Activated CD4-positive, alpha-beta memory T cell treated with anti-CD3 and anti-CD28 coated beads, Interleukin-2, amount 10 ng/mL, durations not matched to agents 7 days and 5 days (primary cell): Measurements from ENCODE around the gene PRKN. TPM values are rescaled to one million over a fixed set of nuclear protein-coding genes. Genes with fewer than 3 reads are reported as not detected.

Experiments used
- CTCF ChIA-PET: fragments of 350-600 bp; sonication (Branson Sonifier 250); formaldehyde crosslinking; loops from one replicate; lab custom pipeline; 2021; ENCODE audit warnings: antibody characterized with exemption, inconsistent platforms; lab: Charles Lee
- POLR2A ChIA-PET: fragments of 350-600 bp; sonication (Branson Sonifier 250); formaldehyde crosslinking; loops from one replicate; lab custom pipeline; 2021; ENCODE audit warnings: antibody characterized with exemption; lab: Charles Lee
- DNase-seq: peaks from one replicate; pipeline ENCODE4 v3.0.0-alpha.2; 2020
- H3K27ac Mint-ChIP-seq: one replicate; pipeline ENCODE4 v1.8.0; 2021; ENCODE audit warnings: mild to moderate bottlenecking, mixed read lengths
- H3K27me3 Mint-ChIP-seq: one replicate; pipeline ENCODE4 v1.8.0; 2021; ENCODE audit warnings: mixed read lengths
- H3K36me3 Mint-ChIP-seq: one replicate; pipeline ENCODE4 v1.8.0; 2021; ENCODE audit warnings: low read depth, mixed read lengths
- H3K4me1 Mint-ChIP-seq: one replicate; pipeline ENCODE4 v1.8.0; 2021; ENCODE audit warnings: mixed read lengths
- H3K4me3 Mint-ChIP-seq: one replicate; pipeline ENCODE4 v1.8.0; 2021; ENCODE audit warnings: mild to moderate bottlenecking, mixed read lengths
- H3K9me3 Mint-ChIP-seq: one replicate; pipeline ENCODE4 v1.8.0; 2021; ENCODE audit warnings: mixed read lengths
- total RNA-seq, 2 experiments: library from RNA; stranded (reverse); gene quantifications; one replicate each; pipeline ENCODE4 v1.2.3, GENCODE V29; 2021

PRKN gene
- total RNA-seq, 2 experiments from 2014 or later = 0.13 to 0.43 TPM

DNA sequence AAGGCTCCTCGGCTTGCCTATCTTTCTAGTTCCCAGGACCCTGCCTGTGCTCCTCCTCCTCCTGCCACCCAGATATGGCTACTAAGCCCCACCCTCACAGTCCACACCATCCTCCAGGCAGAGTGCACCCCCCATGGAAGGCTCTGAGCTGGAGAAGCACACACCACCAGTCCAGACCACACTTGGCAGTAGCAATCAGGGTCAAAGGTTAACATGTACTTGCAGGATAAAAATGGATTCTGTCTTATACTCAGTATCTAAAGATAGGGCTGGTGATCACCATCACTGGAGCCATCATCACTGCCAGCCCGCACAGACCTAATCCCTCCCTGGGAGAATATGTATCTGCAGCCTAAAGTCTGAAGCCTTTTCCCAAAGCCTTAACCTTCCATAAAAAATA, 83.4 kb downstream of the PRKN start:
- ChIA-PET CTCF (no interaction called here), POLR2A (no interaction called here)
- Mint-ChIP-seq H3K4me3 (no peak overlapping the region), H3K9me3 (no peaks in the 10 kb centered on the region), H3K4me1 (no peaks in the 10 kb centered on the region), H3K27ac (no peak overlapping the region), H3K27me3 (no peaks in the 10 kb centered on the region), H3K36me3 (no peaks in the 10 kb centered on the region)
- no peak for DNase-seq

DNA sequence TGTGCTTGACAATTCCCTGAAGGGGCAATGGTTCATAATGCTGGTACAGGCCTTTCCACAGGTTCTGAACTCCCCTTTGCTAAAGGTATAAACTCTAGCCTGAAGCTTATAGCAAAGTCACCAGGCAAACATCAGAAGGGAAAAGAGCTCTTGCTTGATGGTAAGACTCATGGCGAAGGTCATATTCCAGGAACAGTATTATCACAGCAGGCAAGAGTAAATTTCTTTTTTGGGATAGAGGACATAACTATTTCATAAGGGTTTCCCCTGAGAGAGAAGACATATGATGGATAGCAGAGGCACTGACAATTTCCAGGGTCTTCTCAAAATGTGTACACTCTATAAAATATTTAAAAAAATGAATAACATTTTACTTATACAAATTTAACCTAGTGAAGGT, 86.8 kb downstream of the PRKN start:
- Mint-ChIP-seq H3K27ac (no peak overlapping the region), H3K4me1 (no peaks in the 10 kb centered on the region), H3K36me3 (no peaks in the 10 kb centered on the region), H3K4me3 (no peak overlapping the region), H3K9me3 (no peaks in the 10 kb centered on the region), H3K27me3 (no peaks in the 10 kb centered on the region)
- no peak for DNase-seq
- CTCF ChIA-PET = no interaction called here
- POLR2A ChIA-PET = no interaction called here

DNA sequence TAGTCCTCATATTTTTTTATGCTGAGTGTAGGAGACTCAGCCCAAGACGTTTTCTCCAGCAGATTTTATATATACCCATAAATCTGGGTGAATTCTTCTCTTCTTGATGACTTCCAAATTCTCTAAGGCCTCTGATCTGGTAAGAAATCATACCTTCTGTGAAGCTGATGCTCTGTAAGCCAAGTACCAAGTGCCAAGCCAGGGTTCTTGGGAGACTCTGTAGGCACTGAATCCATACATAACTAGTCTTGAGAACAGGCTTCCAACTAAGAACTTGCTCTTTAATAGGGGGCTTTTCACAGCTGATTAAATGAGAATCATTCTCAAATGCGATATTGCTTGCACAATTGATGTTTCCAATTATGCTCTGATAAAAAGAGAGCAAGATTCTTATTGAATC, 87.6 kb downstream of the PRKN start:
- Mint-ChIP-seq H3K36me3 (no peaks in the 10 kb centered on the region), H3K4me1 (no peaks in the 10 kb centered on the region), H3K4me3 (no peak overlapping the region), H3K27ac (no peak overlapping the region), H3K27me3 (no peaks in the 10 kb centered on the region), H3K9me3 (no peaks in the 10 kb centered on the region)
- CTCF ChIA-PET = no interaction called here
- DNase-seq = no peak
- POLR2A ChIA-PET = no interaction called here

DNA sequence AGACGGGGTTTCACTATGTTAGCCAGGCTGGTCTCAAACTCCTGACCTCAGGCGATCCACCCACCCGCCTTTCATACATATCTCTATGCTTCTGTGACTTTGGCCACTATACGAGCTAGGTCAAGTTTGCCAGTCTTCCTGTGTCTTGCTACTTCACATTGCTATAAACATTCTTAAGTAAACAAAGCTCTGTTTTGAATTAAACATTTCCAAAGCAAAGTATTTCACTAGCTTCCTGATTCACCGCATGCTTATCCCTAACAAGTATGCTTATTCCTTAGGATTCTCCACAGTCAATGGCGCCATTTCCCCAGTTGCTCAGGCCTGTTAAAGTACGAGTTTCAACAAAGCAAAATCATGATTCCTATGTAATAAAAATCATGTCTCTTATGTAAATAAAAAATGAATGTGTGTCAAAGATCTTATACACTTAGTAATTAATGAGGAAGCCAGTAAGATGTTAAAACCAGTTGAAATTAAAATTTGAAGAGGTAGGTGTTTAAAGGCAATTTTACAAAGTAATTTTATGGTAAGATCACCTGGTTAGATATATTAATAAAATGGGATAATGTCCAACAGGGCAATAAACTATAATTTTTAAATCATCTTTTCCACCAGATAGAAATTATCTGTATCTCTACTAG, 88.5 kb downstream of the PRKN start:
- CTCF ChIA-PET = no interaction called here
- DNase-seq = no peak
- POLR2A ChIA-PET = no interaction called here
- Mint-ChIP-seq H3K4me1 (no peaks in the 10 kb centered on the region), H3K27ac (no peak overlapping the region), H3K4me3 (no peak overlapping the region), H3K9me3 (no peaks in the 10 kb centered on the region), H3K36me3 (no peaks in the 10 kb centered on the region), H3K27me3 (no peaks in the 10 kb centered on the region)

DNA sequence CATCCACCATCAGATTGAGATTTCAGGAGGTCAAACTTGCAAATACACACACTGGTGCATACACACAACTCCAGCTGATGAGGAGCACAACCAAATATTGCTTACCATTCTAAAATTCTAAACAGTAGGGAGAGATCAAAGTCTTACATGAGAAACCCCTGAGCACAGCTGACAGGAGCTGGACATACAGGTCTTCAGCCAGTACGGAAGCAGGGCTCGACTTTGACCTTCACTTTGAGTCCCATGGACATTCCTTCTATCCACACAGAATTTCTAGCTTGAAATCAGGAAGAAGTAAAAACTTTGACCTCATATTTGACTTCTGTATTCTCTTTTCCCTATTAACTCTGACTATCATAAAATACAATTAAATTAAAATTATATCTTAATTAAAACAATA, 90.2 kb downstream of the PRKN start:
- H3K4me3 Mint-ChIP-seq = no peak overlapping the region

DNA sequence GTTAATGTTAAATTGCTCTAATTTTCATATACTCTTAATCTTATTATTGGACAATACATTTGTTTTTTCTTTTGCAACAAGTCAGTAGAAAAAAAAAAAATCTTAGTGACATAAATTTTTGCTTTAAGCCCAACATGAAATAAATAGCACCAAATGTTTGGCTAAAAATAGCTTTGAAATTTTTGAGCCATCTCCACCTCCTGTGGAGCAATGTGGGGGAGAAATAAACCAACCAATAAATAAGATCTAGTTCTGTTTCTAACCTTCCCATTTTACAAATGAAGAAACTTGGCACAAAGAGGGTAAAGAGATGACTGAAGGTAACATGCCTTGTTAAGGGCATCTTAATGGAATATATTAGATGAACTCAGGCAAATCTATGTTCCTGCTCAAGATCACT, 91.4 kb downstream of the PRKN start:
- no peak overlapping the region for H3K27ac Mint-ChIP-seq
- no peaks in the 10 kb centered on the region for H3K9me3 Mint-ChIP-seq
- POLR2A ChIA-PET = no interaction called here
- H3K27me3 Mint-ChIP-seq = no peaks in the 10 kb centered on the region
- H3K4me3 Mint-ChIP-seq = no peak overlapping the region
- no peaks in the 10 kb centered on the region for H3K4me1 Mint-ChIP-seq
- CTCF ChIA-PET = no interaction called here
- H3K36me3 Mint-ChIP-seq = no peaks in the 10 kb centered on the region
- no peak for DNase-seq

More for the DNA sequence above, 90.2 kb downstream of the PRKN start:
- no peak for DNase-seq
- Mint-ChIP-seq H3K4me1 (no peaks in the 10 kb centered on the region), H3K9me3 (no peaks in the 10 kb centered on the region), H3K27me3 (no peaks in the 10 kb centered on the region), H3K27ac (no peak overlapping the region), H3K36me3 (no peaks in the 10 kb centered on the region)
- ChIA-PET POLR2A (no interaction called here), CTCF (no interaction called here)

DNA sequence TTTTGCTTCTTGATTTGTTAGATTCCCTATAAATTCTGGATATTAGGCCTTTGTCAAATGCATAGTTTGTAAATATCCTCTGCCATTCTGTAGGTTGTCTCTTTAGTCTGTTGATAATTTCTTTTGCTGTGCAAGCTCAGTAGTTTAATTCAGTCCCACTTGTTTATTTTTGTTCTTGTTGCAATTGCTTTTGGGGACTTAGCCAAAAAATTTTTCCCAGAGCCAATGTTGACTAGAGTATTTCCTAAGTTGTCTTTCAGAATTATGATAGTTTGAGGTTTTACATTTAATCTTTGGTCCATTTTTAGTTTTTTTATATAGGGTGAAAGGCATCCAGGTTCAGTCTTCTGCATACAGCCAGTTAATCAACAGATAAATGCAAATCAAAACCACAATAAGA, 96.0 kb downstream of the PRKN start:
- H3K9me3 Mint-ChIP-seq = peaks cover 2% of the 10 kb centered on the region
- no peak overlapping the region for H3K4me3 Mint-ChIP-seq
- H3K27me3 Mint-ChIP-seq = no peaks in the 10 kb centered on the region
- CTCF ChIA-PET = no interaction called here
- POLR2A ChIA-PET = no interaction called here
- H3K36me3 Mint-ChIP-seq = no peaks in the 10 kb centered on the region
- H3K27ac Mint-ChIP-seq = no peak overlapping the region
- DNase-seq = no peak
- no peaks in the 10 kb centered on the region for H3K4me1 Mint-ChIP-seq

DNA sequence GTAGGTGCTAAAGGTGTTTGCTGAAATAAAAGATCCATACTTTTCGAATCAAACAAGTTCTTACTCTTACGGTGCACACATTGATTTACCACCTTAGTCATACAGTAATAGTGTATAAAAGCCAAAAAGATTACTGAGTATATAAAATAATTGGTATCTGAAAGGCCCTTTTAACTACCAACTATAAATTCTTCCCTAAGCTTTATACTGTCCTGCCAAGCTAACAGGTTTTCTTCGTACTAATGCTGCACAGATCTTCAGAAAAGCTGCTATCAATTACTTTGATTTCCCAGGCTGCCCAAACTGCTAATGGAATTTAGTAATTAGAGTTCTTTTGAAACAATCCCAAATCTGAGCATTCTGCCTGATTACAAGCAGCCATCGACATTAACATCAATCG, 97.5 kb downstream of the PRKN start:
- CTCF ChIA-PET = no interaction called here
- no peak for DNase-seq
- H3K27me3 Mint-ChIP-seq = no peaks in the 10 kb centered on the region
- POLR2A ChIA-PET = no interaction called here
- H3K4me3 Mint-ChIP-seq = no peak overlapping the region
- H3K4me1 Mint-ChIP-seq = no peaks in the 10 kb centered on the region
- peaks cover 2% of the 10 kb centered on the region for H3K9me3 Mint-ChIP-seq
- H3K27ac Mint-ChIP-seq = no peak overlapping the region
- H3K36me3 Mint-ChIP-seq = no peaks in the 10 kb centered on the region

DNA sequence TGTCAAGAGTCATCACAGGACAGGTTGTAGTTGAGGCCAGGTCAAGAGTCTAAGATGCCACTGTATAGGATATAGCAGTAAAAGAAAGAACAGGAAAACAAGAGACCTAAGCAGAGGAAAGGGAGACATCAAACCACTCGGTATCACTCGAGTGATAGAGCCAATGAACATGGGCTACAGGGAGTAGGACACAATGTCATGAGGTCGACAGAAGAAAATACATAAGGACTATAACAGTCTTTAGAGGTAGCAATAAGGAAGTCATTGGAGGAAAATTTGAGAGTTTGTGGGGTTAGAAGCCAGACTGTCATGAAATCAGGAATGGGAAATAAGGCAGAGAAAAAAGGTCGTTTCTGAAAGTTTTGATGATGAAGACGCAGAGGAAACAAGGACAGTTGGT, 99.7 kb downstream of the PRKN start:
- Mint-ChIP-seq H3K4me1 (no peaks in the 10 kb centered on the region), H3K36me3 (no peaks in the 10 kb centered on the region), H3K27ac (no peak overlapping the region), H3K4me3 (no peak overlapping the region), H3K27me3 (no peaks in the 10 kb centered on the region), H3K9me3 (peaks cover 2% of the 10 kb centered on the region)
- CTCF ChIA-PET = no interaction called here
- DNase-seq = no peak
- POLR2A ChIA-PET = no interaction called here

DNA sequence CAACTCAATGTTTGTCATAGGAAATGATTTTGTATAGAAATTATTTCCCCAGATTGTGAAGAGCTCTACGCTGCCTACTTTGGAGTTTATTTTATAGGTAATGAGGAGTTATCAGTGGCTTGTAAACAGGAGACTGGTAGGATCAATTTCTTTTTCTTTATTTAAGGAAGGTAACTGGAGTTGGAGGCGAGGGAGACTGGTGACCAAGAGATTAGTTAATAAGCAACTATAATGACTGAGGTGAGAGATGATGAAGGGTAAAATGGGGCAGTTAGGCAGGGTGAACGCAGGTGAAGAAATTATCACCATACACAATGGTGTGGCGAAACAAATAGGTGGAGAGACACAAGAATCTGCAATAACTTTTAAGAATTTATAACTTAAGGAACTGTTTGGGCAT, 100.2 kb downstream of the PRKN start:
- no peak for DNase-seq
- Mint-ChIP-seq H3K4me3 (no peak overlapping the region), H3K27ac (no peak overlapping the region), H3K4me1 (no peaks in the 10 kb centered on the region), H3K9me3 (peaks cover 2% of the 10 kb centered on the region), H3K27me3 (no peaks in the 10 kb centered on the region), H3K36me3 (no peaks in the 10 kb centered on the region)
- ChIA-PET POLR2A (no interaction called here), CTCF (no interaction called here)

DNA sequence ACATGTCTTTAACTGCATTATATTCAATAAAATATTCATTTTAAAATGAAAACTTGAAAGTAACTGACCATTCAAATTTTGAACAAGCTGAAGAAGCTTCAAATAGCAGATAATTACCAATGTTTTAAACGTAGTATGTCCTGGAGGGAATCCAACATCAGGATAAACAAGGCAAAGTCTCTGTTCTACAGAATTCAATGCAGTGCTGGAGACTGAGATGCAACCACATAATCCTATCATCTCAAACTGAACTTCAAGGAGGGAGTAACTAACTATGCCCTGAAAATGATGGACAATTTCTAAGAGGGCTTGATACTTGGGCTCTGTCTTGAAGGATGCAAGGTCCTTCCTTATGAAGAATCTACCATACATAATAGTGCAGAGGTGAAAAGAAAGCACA, 100.7 kb downstream of the PRKN start:
- no peak overlapping the region for H3K27ac Mint-ChIP-seq
- DNase-seq = no peak
- no peak overlapping the region for H3K4me3 Mint-ChIP-seq
- ChIA-PET CTCF (no interaction called here), POLR2A (no interaction called here)
- H3K36me3 Mint-ChIP-seq = no peaks in the 10 kb centered on the region
- H3K4me1 Mint-ChIP-seq = no peaks in the 10 kb centered on the region
- H3K27me3 Mint-ChIP-seq = no peaks in the 10 kb centered on the region
- H3K9me3 Mint-ChIP-seq = peaks cover 2% of the 10 kb centered on the region

DNA sequence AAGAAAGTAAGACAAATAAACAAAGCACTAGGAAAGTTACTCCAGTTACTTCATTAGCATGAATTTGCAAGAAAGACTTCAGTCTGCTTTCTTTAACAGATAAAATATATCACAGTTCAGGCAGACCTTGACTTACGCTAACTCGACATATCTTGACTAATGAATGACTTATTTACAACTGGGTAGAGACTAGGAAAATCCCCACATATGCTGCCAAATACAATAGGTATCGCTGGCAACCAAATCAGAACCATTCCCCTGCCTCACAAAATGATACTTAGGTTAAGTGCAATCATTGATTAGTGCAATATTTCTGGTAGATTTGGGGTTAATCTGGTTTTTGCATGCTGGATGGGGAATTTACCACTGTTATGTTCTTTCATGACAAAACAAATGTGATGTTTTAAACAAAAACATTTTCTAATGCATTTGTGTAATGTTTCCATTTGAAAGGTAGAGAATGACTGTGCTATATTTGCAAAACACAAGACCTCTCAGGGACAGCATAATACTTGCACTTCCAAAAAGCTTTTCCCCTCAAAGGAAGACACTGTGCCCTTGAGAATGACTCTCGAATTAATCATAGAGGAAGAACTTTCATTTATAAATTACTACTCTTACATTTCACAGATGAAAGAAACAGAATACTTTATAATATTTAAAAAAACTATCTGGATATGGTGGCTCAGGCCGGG, 101.6 kb downstream of the PRKN start:
- ChIA-PET POLR2A (no interaction called here), CTCF (no interaction called here)
- no peaks in the 10 kb centered on the region for H3K36me3 Mint-ChIP-seq
- H3K27ac Mint-ChIP-seq = no peak overlapping the region
- no peaks in the 10 kb centered on the region for H3K27me3 Mint-ChIP-seq
- H3K4me3 Mint-ChIP-seq = no peak overlapping the region
- DNase-seq = no peak
- no peaks in the 10 kb centered on the region for H3K4me1 Mint-ChIP-seq
- peaks cover 2% of the 10 kb centered on the region for H3K9me3 Mint-ChIP-seq

DNA sequence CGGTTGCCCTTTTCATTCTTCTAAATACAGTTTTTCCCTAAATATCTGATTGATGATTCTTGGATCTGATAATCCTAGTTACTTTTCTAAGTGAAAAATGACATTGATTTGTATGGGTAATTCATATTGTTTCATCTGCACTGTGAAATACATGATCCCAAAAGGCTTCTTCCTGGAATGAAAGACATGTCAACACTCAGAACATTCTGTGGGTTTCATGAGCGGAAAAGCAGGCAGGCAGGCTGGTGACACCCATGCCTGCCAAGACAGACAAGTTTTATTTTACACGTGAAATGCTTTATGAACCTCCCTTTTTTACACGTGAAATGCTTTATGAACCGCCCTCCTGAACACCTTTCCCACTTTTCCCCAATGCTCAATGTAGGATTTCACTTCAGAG, 105.0 kb downstream of the PRKN start:
- H3K27me3 Mint-ChIP-seq = no peaks in the 10 kb centered on the region
- CTCF ChIA-PET = no interaction called here
- no peak for DNase-seq
- POLR2A ChIA-PET = no interaction called here
- H3K9me3 Mint-ChIP-seq = peaks cover 2% of the 10 kb centered on the region
- no peak overlapping the region for H3K4me3 Mint-ChIP-seq
- no peaks in the 10 kb centered on the region for H3K4me1 Mint-ChIP-seq
- H3K27ac Mint-ChIP-seq = no peak overlapping the region
- H3K36me3 Mint-ChIP-seq = no peaks in the 10 kb centered on the region

DNA sequence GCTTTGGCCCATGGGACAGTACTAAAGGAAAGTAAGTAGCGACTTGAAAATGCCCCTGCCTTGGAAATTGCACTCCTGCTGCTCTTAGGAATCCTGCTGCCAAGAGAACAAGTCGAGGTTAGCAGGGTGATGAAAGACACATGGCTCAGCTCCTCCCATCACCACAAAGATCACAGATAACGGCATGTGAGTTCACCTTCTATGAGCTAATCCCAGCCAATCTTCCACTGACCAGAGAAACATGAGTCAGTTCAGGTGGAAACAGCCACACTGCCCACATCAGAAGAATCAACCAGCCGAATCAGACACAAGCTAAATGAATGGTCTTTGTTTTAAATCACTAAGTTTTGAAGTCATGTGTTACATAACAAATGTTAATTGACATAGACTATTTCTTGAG, 106.3 kb downstream of the PRKN start:
- POLR2A ChIA-PET = no interaction called here
- H3K4me1 Mint-ChIP-seq = no peaks in the 10 kb centered on the region
- no peaks in the 10 kb centered on the region for H3K36me3 Mint-ChIP-seq
- no peak overlapping the region for H3K27ac Mint-ChIP-seq
- DNase-seq = no peak
- H3K4me3 Mint-ChIP-seq = no peak overlapping the region
- no peaks in the 10 kb centered on the region for H3K27me3 Mint-ChIP-seq
- CTCF ChIA-PET = no interaction called here
- H3K9me3 Mint-ChIP-seq = no peaks in the 10 kb centered on the region
